MM.1S (cell line): ENCODE data around the gene WDR4.

ENCODE experiments used
- DNase-seq: peaks from one replicate; pipeline ENCODE4 v3.0.0-alpha.2; 2015
- H2AFZ ChIP-seq: fragments of 300-600 bp; sonication (generic); 2 replicates; pipeline ENCODE4 v1.6.0; 2016; ENCODE audit warnings: antibody characterized with exemption, low read length
- H3F3A ChIP-seq: fragments of 300-600 bp; sonication (generic); 2 replicates; pipeline ENCODE4 v1.6.1; 2016; ENCODE audit warnings: mild to moderate bottlenecking, antibody characterized with exemption, low read length, moderate library complexity, mixed read lengths; ENCODE audit not compliant: insufficient read depth
- H3K27ac ChIP-seq: fragments of 300-600 bp; sonication (generic); 2 replicates; pipeline ENCODE4 v1.5.1; 2016; ENCODE audit warnings: mild to moderate bottlenecking, low read length
- H3K27me3 ChIP-seq: fragments of 300-600 bp; sonication (generic); replicated peaks from 2 replicates; pipeline ENCODE4 v1.6.0; 2016; ENCODE audit warnings: low read length; ENCODE audit not compliant: insufficient read depth
- H3K36me3 ChIP-seq: fragments of 300-600 bp; sonication (generic); replicated peaks from 2 replicates; pipeline ENCODE4 v1.6.1; 2016; ENCODE audit warnings: mild to moderate bottlenecking, low read length, mixed read lengths; ENCODE audit not compliant: insufficient read depth
- H3K4me1 ChIP-seq: fragments of 300-600 bp; sonication (generic); 2 replicates; pipeline ENCODE4 v1.6.1; 2016; ENCODE audit warnings: low read length, mixed read lengths
- H3K4me2 ChIP-seq: fragments of 300-600 bp; sonication (generic); 2 replicates; pipeline ENCODE4 v1.6.0; 2016; ENCODE audit warnings: low read depth, low read length
- H3K4me3 ChIP-seq: fragments of 300-600 bp; sonication (generic); 2 replicates; pipeline ENCODE4 v1.5.1; 2016; ENCODE audit warnings: low read length, mixed read lengths
- H3K79me2 ChIP-seq: fragments of 300-600 bp; sonication (generic); 2 replicates; pipeline ENCODE4 v1.6.1; 2016; ENCODE audit warnings: mixed run types, low read length, mixed read lengths
- H3K9ac ChIP-seq: fragments of 300-600 bp; sonication (generic); 2 replicates; pipeline ENCODE4 v1.6.1; 2016; ENCODE audit warnings: low read length, mixed read lengths
- H3K9me2 ChIP-seq: fragments of 300-600 bp; sonication (generic); replicated peaks from 2 replicates; pipeline ENCODE4 v1.6.1; 2016; ENCODE audit warnings: mild to moderate bottlenecking, low read length, mixed read lengths; ENCODE audit not compliant: insufficient read depth
- H3K9me3 ChIP-seq: fragments of 300-600 bp; sonication (generic); replicated peaks from 2 replicates; pipeline ENCODE4 v1.6.1; 2016; ENCODE audit warnings: mild to moderate bottlenecking, low read length, mixed read lengths; ENCODE audit not compliant: insufficient read depth
- H4K20me1 ChIP-seq: fragments of 300-600 bp; sonication (generic); 2 replicates; pipeline ENCODE4 v1.6.1; 2016; ENCODE audit warnings: mild to moderate bottlenecking, low read length, moderate library complexity, mixed read lengths; ENCODE audit not compliant: insufficient read depth
- EZH2 ChIP-seq: fragments of 300-600 bp; sonication (generic); optimal IDR thresholded peaks from 2 replicates; pipeline ENCODE3; 2017; ENCODE audit warnings: low read depth, mild to moderate bottlenecking, antibody characterized with exemption, low read length, mixed read lengths
- EZH2phosphoT487 ChIP-seq: fragments of 300-600 bp; sonication (generic); IDR thresholded peaks from 2 replicates; pipeline ENCODE4 v1.6.1; 2018; ENCODE audit warnings: antibody characterized with exemption, low read length
- TF ChIP-seq, protein P1 (sequence below): fragments of 300-600 bp; sonication (generic); IDR thresholded peaks from 2 replicates; pipeline ENCODE4 v1.5.1; 2016; ENCODE audit warnings: antibody characterized with exemption, low read length, mixed read lengths

The WDR4 gene

DNA sequence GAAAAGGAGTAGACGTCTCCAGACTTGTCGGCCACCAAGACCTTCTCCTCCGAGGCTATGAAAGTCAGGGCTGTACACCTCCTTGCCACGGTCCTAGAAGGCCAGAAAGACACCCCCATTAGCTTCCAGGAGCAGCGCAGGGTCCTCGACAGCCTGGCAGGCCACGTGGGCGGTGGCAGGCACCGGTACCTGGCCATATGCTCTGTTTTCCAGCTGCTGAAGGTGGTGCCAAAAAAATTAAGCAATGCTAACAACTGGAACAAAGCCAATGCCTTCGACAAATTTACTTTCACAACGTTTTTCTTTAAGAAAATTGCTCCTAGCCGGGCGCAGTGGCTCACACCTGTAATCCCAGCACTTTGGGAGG, 15.9 kb downstream of the WDR4 start:
- H4K20me1 ChIP-seq, result peaks cover 69% of the 10 kb centered on the region
- no peak overlapping the region for H3K9ac ChIP-seq
- H3F3A ChIP-seq, result no peaks in the 10 kb centered on the region
- no peak overlapping the region for H2AFZ ChIP-seq
- no peaks in the 10 kb centered on the region for H3K9me2 ChIP-seq
- no peaks in the 10 kb centered on the region for H3K9me3 ChIP-seq
- peaks cover 95% of the 10 kb centered on the region for H3K79me2 ChIP-seq
- no peaks in the 10 kb centered on the region for H3K4me1 ChIP-seq
- H3K36me3 ChIP-seq, result peaks cover 45% of the 10 kb centered on the region
- no peak for TF ChIP-seq EZH2
- TF ChIP-seq EZH2phosphoT487, result no peak
- TF ChIP-seq, protein P1, sequence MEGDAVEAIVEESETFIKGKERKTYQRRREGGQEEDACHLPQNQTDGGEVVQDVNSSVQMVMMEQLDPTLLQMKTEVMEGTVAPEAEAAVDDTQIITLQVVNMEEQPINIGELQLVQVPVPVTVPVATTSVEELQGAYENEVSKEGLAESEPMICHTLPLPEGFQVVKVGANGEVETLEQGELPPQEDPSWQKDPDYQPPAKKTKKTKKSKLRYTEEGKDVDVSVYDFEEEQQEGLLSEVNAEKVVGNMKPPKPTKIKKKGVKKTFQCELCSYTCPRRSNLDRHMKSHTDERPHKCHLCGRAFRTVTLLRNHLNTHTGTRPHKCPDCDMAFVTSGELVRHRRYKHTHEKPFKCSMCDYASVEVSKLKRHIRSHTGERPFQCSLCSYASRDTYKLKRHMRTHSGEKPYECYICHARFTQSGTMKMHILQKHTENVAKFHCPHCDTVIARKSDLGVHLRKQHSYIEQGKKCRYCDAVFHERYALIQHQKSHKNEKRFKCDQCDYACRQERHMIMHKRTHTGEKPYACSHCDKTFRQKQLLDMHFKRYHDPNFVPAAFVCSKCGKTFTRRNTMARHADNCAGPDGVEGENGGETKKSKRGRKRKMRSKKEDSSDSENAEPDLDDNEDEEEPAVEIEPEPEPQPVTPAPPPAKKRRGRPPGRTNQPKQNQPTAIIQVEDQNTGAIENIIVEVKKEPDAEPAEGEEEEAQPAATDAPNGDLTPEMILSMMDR, result no peak
- no peak overlapping the region for H3K27ac ChIP-seq
- DNase-seq, result no peak
- H3K4me3 ChIP-seq, result no peak overlapping the region
- H3K27me3 ChIP-seq, result no peaks in the 10 kb centered on the region
- H3K4me2 ChIP-seq, result no peak overlapping the region

DNA sequence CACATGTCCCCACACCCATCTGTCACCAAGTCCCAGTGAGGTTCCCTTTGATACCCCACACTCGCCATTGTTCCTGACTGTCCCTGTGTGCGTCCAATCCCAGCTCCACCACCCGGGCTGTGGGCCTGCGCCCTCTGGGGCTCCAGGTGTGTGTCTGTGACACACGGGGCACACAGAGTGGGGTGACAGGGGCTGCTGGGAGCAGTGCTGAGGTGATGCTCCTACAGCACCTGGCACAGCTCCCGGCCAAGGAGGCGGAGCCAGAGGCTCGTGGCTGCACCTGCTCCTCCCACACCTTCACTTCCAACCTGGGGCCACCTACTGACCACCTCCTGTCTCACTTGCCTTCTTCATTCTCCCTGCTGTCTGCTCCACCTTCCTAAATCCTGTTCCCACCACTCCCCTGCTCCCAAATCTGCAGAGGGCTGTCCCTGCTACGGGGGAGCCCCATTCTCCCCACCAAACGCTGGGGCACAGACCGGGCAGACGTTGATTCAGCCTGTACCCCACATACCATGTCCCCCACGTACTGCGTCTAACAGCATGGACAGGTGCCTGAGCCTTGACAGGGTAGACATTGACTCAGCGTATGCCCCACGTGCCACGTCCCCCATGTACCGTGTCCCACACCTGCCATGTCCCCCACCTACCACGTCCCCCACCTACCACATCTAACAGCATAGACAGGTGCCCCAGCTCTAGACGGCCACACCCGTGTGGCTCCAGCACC, 16.4 kb downstream of the WDR4 start:
- Histone ChIP-seq H3K4me3 (no peak overlapping the region), H3K9ac (no peak overlapping the region), H3K4me1 (no peaks in the 10 kb centered on the region), H3K4me2 (no peak overlapping the region), H2AFZ (no peak overlapping the region), H3K9me2 (no peaks in the 10 kb centered on the region), H3K9me3 (no peaks in the 10 kb centered on the region), H3K36me3 (peaks cover 40% of the 10 kb centered on the region), H3K27me3 (no peaks in the 10 kb centered on the region), H3F3A (no peaks in the 10 kb centered on the region), H3K27ac (no peak overlapping the region), H4K20me1 (peaks cover 64% of the 10 kb centered on the region), H3K79me2 (peaks cover 95% of the 10 kb centered on the region)
- TF ChIP-seq EZH2, result no peak
- TF ChIP-seq, protein P1, result peak; percentile 29
- no peak for DNase-seq

DNA sequence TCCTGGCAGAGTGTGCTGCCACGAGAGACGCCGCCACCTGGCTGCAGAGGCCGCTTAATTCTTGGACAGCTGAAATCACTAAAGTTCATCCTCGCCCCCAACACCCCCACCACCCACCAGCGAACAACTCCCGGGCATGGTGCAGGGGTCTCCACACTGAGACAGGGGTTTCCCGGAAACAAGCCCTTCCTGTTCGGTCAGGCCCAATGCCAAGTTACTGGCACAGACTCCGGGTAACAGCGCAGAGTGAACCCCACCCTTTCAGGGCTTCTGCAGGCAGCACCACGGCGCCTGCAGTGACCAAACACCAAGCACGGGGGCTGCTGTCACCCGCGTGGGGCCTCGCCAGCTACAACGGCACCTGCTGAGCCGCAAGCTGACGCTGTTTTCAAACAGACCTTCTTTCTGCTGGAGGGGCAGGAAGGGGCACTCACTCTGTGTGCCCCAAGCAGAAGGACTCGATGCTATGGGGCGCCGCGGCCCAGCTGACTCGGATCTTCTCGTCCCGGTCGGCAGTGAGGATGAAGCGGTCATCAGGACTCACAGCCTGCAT, 17.4 kb downstream of the WDR4 start:
- Histone ChIP-seq H3K4me2 (no peak overlapping the region), H3K4me3 (no peak overlapping the region), H3F3A (no peaks in the 10 kb centered on the region), H2AFZ (no peak overlapping the region), H3K4me1 (no peaks in the 10 kb centered on the region), H3K27ac (no peak overlapping the region), H3K79me2 (peaks cover 95% of the 10 kb centered on the region), H3K9ac (no peak overlapping the region), H3K27me3 (no peaks in the 10 kb centered on the region), H3K9me2 (no peaks in the 10 kb centered on the region), H3K9me3 (no peaks in the 10 kb centered on the region), H3K36me3 (peaks cover 45% of the 10 kb centered on the region), H4K20me1 (peaks cover 61% of the 10 kb centered on the region)
- TF ChIP-seq, protein P1, result no peak
- TF ChIP-seq EZH2phosphoT487, result no peak
- TF ChIP-seq EZH2, result no peak
- DNase-seq, result no peak
